DND-41 (cell line): ENCODE measurements around the gene RAB41.

Experiments
- ATAC-seq: fragments of 200-7000 bp; cut with Tn5 transposase; 3 replicates; pipeline ENCODE4 v1.9.1; 2021; ENCODE audit warnings: low read depth; ENCODE audit not compliant: insufficient read depth
- DNase-seq: peaks from one replicate; pipeline ENCODE4 v3.0.0-alpha.2; 2020
- H2AFZ ChIP-seq: 2 replicates; pipeline ENCODE4 v1.6.0; 2012; ENCODE audit warnings: low read depth, low read length
- H3K27ac ChIP-seq: 2 replicates; pipeline ENCODE4 v1.5.1; 2012; ENCODE audit warnings: low read length, inconsistent platforms
- H3K27me3 ChIP-seq: fragments of 200-600 bp; sonication (generic); 2 replicates; pipeline ENCODE4 v1.6.0; 2012; ENCODE audit warnings: low read length, mild to moderate bottlenecking, inconsistent platforms; ENCODE audit not compliant: insufficient read depth, poor library complexity
- H3K36me3 ChIP-seq: 2 replicates; pipeline ENCODE4 v1.5.1; 2012; ENCODE audit warnings: low read length, inconsistent platforms; ENCODE audit not compliant: insufficient read depth
- H3K4me1 ChIP-seq: 2 replicates; pipeline ENCODE4 v1.5.1; 2012; ENCODE audit warnings: mild to moderate bottlenecking, low read length; ENCODE audit not compliant: insufficient read depth
- H3K4me2 ChIP-seq: 2 replicates; pipeline ENCODE4 v1.6.0; 2012; ENCODE audit warnings: mild to moderate bottlenecking, moderate library complexity, low read length, inconsistent platforms; ENCODE audit not compliant: insufficient read depth
- H3K4me3 ChIP-seq, 2 experiments: fragments of 200-600 bp in 1 of 2; shearing (Covaris generic) in 1 of 2; 2 replicates each; pipeline ENCODE4 v1.5.1; 2012 to 2016; ENCODE audit warnings: inconsistent platforms in 2 of 2, low read length in 2 of 2, mild to moderate bottlenecking in 2 of 2, low read depth in 1 of 2, moderate library complexity in 1 of 2
- H3K79me2 ChIP-seq: 2 replicates; pipeline ENCODE4 v1.6.0; 2012; ENCODE audit warnings: low read length, inconsistent platforms; ENCODE audit not compliant: insufficient read depth
- H3K9ac ChIP-seq: 2 replicates; pipeline ENCODE4 v1.6.0; 2012; ENCODE audit warnings: low read depth, mild to moderate bottlenecking, inconsistent platforms, low read length, moderate library complexity
- H3K9me3 ChIP-seq: 2 replicates; pipeline ENCODE4 v1.5.1; 2012; ENCODE audit warnings: low read length, moderate library complexity, mild to moderate bottlenecking, inconsistent platforms; ENCODE audit not compliant: insufficient read depth, severe bottlenecking
- H4K20me1 ChIP-seq: 2 replicates; pipeline ENCODE4 v1.6.0; 2012; ENCODE audit warnings: low read length; ENCODE audit not compliant: insufficient read depth
- EZH2 ChIP-seq: IDR thresholded peaks from 3 replicates; pipeline ENCODE4 v1.6.1; 2012; ENCODE audit warnings: borderline replicate concordance, low read depth, mild to moderate bottlenecking, moderate library complexity, low read length, inconsistent platforms; ENCODE audit not compliant: severe bottlenecking
- TF ChIP-seq, protein P1 (sequence below): IDR thresholded peaks from 2 replicates; pipeline ENCODE4 v1.5.1; 2012; ENCODE audit warnings: borderline replicate concordance, low read length, moderate library complexity, mild to moderate bottlenecking; ENCODE audit not compliant: poor library complexity, severe bottlenecking; ENCODE audit errors: extremely low read depth

Gene RAB41

DNA sequence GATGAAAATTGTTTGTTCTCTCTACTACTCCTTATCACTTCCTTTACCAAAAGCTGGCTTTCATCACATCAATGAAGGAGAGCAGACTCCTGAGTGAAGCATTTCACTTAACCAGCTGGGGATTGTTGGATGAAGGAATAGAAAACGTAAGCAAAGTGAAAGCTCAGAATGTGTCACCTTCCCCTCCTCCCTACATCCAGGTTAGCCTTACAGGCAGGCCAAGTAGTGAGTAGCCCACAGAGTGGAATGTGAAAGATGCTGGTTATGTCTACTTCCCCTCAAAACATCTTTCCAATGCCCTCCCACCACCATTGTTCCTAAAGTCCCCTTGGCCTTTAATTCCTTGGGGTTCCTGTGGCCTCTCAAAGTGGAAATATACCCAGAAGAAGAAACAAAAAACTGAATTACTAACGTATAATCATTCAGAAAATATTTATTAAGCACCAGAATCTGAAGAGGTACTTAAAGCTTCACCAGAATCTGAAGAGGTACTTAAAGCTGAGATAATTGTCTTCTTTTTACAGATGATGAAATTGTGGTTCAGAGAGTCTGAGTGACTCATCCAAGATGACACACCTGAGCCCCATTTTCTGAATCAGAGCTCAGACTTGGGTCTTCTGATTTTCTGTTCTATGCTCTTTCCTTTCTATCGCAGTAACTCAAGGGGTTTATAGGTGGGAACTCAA, 28.5 kb upstream of the RAB41 start:
- Histone ChIP-seq H3K9ac (no peak overlapping the region), H4K20me1 (no peaks in the 10 kb centered on the region), H3K27ac (no peak overlapping the region), H2AFZ (no peak overlapping the region), H3K36me3 (no peaks in the 10 kb centered on the region), H3K79me2 (no peaks in the 10 kb centered on the region), H3K27me3 (no peaks in the 10 kb centered on the region), H3K9me3 (no peaks in the 10 kb centered on the region), H3K4me2 (no peak overlapping the region), H3K4me3 (no peak overlapping the region), H3K4me1 (no peaks in the 10 kb centered on the region)
- DNase-seq, result no peak
- ATAC-seq, result no peak
- TF ChIP-seq, protein P1, sequence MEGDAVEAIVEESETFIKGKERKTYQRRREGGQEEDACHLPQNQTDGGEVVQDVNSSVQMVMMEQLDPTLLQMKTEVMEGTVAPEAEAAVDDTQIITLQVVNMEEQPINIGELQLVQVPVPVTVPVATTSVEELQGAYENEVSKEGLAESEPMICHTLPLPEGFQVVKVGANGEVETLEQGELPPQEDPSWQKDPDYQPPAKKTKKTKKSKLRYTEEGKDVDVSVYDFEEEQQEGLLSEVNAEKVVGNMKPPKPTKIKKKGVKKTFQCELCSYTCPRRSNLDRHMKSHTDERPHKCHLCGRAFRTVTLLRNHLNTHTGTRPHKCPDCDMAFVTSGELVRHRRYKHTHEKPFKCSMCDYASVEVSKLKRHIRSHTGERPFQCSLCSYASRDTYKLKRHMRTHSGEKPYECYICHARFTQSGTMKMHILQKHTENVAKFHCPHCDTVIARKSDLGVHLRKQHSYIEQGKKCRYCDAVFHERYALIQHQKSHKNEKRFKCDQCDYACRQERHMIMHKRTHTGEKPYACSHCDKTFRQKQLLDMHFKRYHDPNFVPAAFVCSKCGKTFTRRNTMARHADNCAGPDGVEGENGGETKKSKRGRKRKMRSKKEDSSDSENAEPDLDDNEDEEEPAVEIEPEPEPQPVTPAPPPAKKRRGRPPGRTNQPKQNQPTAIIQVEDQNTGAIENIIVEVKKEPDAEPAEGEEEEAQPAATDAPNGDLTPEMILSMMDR, result no peak
- no peak for TF ChIP-seq EZH2

DNA sequence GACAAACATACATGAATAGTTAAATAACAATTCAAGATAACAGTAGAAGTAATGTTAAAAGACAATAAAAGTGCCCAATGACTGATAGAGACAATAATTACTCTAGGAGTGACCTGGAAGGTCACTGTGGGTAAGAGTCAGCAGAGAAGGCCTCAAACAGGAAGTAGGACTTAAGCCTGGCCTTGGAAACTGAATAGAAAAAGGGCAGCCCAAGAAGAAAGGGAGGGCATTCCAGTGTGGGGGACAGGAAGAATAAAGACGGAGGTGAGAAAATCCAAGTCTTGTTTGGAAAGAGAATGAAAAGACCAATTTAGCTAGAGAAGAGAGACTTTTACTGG, 27.9 kb upstream of the RAB41 start:
- Histone ChIP-seq H3K4me1 (no peaks in the 10 kb centered on the region), H3K27ac (no peak overlapping the region), H3K27me3 (no peaks in the 10 kb centered on the region), H3K4me2 (no peak overlapping the region), H2AFZ (no peak overlapping the region), H3K4me3 (no peak overlapping the region), H4K20me1 (no peaks in the 10 kb centered on the region), H3K9ac (no peak overlapping the region), H3K9me3 (no peaks in the 10 kb centered on the region), H3K36me3 (no peaks in the 10 kb centered on the region), H3K79me2 (no peaks in the 10 kb centered on the region)
- DNase-seq, result no peak
- no peak for ATAC-seq
- TF ChIP-seq, protein P1, result no peak
- no peak for TF ChIP-seq EZH2

DNA sequence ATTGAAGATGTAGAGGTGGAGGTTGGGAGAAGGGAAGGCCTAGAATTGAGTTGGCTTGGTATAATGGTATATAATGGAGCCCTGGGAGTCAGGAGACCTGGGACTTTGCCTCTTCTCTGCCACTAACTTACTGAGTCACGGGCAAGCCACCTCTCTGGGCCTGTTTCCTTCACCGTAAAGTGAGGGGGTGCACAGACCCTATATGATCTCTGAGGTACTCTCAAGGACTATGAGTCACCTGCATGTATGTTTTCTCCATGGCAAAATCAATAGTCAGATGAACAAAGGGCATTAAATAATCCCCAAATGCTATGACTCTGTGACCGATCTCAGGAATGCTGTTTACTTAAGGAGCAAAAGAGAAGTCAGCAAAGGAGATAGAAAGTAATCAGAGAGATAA, 27.1 kb upstream of the RAB41 start:
- DNase-seq (no peak), ATAC-seq (no peak)
- no peaks in the 10 kb centered on the region for H4K20me1 ChIP-seq
- no peak overlapping the region for H3K4me3 ChIP-seq
- no peaks in the 10 kb centered on the region for H3K36me3 ChIP-seq
- TF ChIP-seq, protein P1, result no peak
- no peak for TF ChIP-seq EZH2
- H3K4me1 ChIP-seq, result no peaks in the 10 kb centered on the region
- H2AFZ ChIP-seq, result no peak overlapping the region
- no peaks in the 10 kb centered on the region for H3K79me2 ChIP-seq
- H3K9ac ChIP-seq, result no peak overlapping the region
- H3K4me2 ChIP-seq, result no peak overlapping the region
- no peaks in the 10 kb centered on the region for H3K27me3 ChIP-seq
- H3K9me3 ChIP-seq, result no peaks in the 10 kb centered on the region
- no peak overlapping the region for H3K27ac ChIP-seq

DNA sequence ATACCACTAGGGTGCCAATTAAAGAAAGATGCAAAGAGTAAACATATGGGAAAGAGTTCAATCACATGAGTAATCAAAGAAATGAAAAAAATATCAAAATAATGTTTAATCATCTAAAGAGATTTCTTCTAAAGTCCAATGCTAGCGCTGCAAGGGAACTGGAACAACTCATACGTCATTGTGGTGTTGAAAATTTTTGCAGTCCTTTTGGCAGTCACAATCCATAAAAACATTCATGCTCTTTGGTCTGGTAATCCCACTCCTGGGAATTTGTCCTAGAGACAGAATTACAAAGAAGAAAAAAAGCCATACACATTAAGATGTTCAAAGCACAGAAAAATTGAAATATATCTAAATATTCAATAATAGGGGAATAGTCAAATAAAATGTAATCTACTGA, 26.5 kb upstream of the RAB41 start:
- Histone ChIP-seq H3K4me1 (no peaks in the 10 kb centered on the region), H3K4me2 (no peak overlapping the region), H3K9ac (no peak overlapping the region), H3K9me3 (no peaks in the 10 kb centered on the region), H3K27ac (no peak overlapping the region), H3K36me3 (no peaks in the 10 kb centered on the region), H3K79me2 (no peaks in the 10 kb centered on the region), H2AFZ (no peak overlapping the region), H3K27me3 (no peaks in the 10 kb centered on the region), H4K20me1 (no peaks in the 10 kb centered on the region), H3K4me3 (no peak overlapping the region)
- no peak for ATAC-seq
- TF ChIP-seq EZH2, result no peak
- TF ChIP-seq, protein P1, result no peak
- no peak for DNase-seq
